GM06990 (cell line): ENCODE measurements around the gene ALK.

Experiments used
- DNase-seq: peaks from one replicate; pipeline ENCODE4 v3.0.0-alpha.2; 2011; ENCODE audit not compliant: insufficient read length; ENCODE audit errors: extremely low read depth
- H3K27me3 ChIP-seq: replicated peaks from 2 replicates; pipeline ENCODE4 v1.6.0; 2011; ENCODE audit warnings: low read length; ENCODE audit not compliant: control insufficient read depth, insufficient read depth
- H3K36me3 ChIP-seq: 2 replicates; pipeline ENCODE4 v1.5.1; 2011; ENCODE audit warnings: low read length; ENCODE audit not compliant: control insufficient read depth, insufficient read depth
- H3K4me3 ChIP-seq: replicated peaks from 2 replicates; pipeline ENCODE4 v1.5.1; 2011; ENCODE audit warnings: low read depth, mild to moderate bottlenecking, control low read depth, low read length
- CTCF ChIP-seq: IDR thresholded peaks from 2 replicates; pipeline ENCODE4 v1.5.1; 2011; ENCODE audit warnings: low read length, control low read depth, mild to moderate bottlenecking, inconsistent platforms; ENCODE audit not compliant: insufficient read depth, poor library complexity, severe bottlenecking

The ALK gene

GRCh38 chr2:29273685-29274611 lies 647.4 kb downstream of the ALK start:
- Histone ChIP-seq H3K27me3 (no peaks in the 10 kb centered on the region), H3K36me3 (no peaks in the 10 kb centered on the region), H3K4me3 (no peak overlapping the region)
- no peak for DNase-seq
- TF ChIP-seq CTCF, result no peak

- TF ChIP-seq CTCF, result no peak
- H3K27me3 ChIP-seq, result no peaks in the 10 kb centered on the region
- DNase-seq, result no peak
- no peaks in the 10 kb centered on the region for H3K36me3 ChIP-seq
- H3K4me3 ChIP-seq, result no peak overlapping the region
Observed at GRCh38 chr2:29273004-29273684, 648.2 kb downstream of the ALK start.

GRCh38 chr2:29272311-29272710 lies 649.1 kb downstream of the ALK start:
- Histone ChIP-seq H3K27me3 (no peaks in the 10 kb centered on the region), H3K4me3 (no peak overlapping the region), H3K36me3 (no peaks in the 10 kb centered on the region)
- TF ChIP-seq CTCF, result no peak
- no peak for DNase-seq

- no peak for DNase-seq
- H3K4me3 ChIP-seq, result no peak overlapping the region
- H3K27me3 ChIP-seq, result no peaks in the 10 kb centered on the region
- no peaks in the 10 kb centered on the region for H3K36me3 ChIP-seq
- no peak for TF ChIP-seq CTCF
Observed at GRCh38 chr2:29270701-29271121, 650.7 kb downstream of the ALK start.

- Histone ChIP-seq H3K36me3 (no peaks in the 10 kb centered on the region), H3K4me3 (no peak overlapping the region), H3K27me3 (no peaks in the 10 kb centered on the region)
- no peak for TF ChIP-seq CTCF
- DNase-seq, result no peak
Observed at GRCh38 chr2:29269765-29270109, 651.6 kb downstream of the ALK start.
